CD4-positive, alpha-beta T cell treated with Interleukin-10 for 1 hour (primary cell): ENCODE data around the gene SALL3.
A peak's percentile ranks its signal among the peaks of the same experiment; 100 is the strongest.

Experiments
- DNase-seq: peaks from one replicate; pipeline ENCODE4 v3.0.0-alpha.2; 2020

Gene SALL3

GRCh38 chr18:78981394-78981831 is 1.8 kb downstream of the SALL3 start:
- no peak for DNase-seq

GRCh38 chr18:78981989-78982620 is 2.5 kb downstream of the SALL3 start:
- DNase-seq = no peak

- no peak for DNase-seq
These were observed 3.9 kb downstream of the SALL3 start for GRCh38 chr18:78983512-78983911.

GRCh38 chr18:78984941-78985784 is 5.5 kb downstream of the SALL3 start:
- peak; percentile 9 for DNase-seq

- DNase-seq = no peak
These were observed 6.4 kb downstream of the SALL3 start for GRCh38 chr18:78986018-78986481.

GRCh38 chr18:78991446-78991845 is 11.8 kb downstream of the SALL3 start:
- DNase-seq = no peak

GRCh38 chr18:78992041-78993011 is 12.7 kb downstream of the SALL3 start:
- no peak for DNase-seq

GRCh38 chr18:78993014-78993926 is 13.7 kb downstream of the SALL3 start:
- no peak for DNase-seq

- DNase-seq = no peak
These were observed 14.4 kb downstream of the SALL3 start for GRCh38 chr18:78994000-78994399.

- no peak for DNase-seq
These were observed 14.9 kb downstream of the SALL3 start for GRCh38 chr18:78994531-78994930.

GRCh38 chr18:78994977-78995582 is 15.5 kb downstream of the SALL3 start:
- no peak for DNase-seq

GRCh38 chr18:78995740-78996395 is 16.2 kb downstream of the SALL3 start:
- no peak for DNase-seq

GRCh38 chr18:78996741-78997490 is 17.3 kb downstream of the SALL3 start:
- no peak for DNase-seq

- no peak for DNase-seq
These were observed 18.9 kb downstream of the SALL3 start for GRCh38 chr18:78998371-78999071.

GRCh38 chr18:78999939-79000338 is 20.3 kb downstream of the SALL3 start:
- no peak for DNase-seq

GRCh38 chr18:79000997-79001396 is 21.4 kb downstream of the SALL3 start:
- no peak for DNase-seq

- no peak for DNase-seq
These were observed 26.0 kb downstream of the SALL3 start for GRCh38 chr18:79005653-79006052.

- DNase-seq = no peak
These were observed 26.6 kb downstream of the SALL3 start for GRCh38 chr18:79006106-79006795.

GRCh38 chr18:79007440-79007839 is 27.8 kb downstream of the SALL3 start:
- DNase-seq = no peak
